Measurements from ENCODE around the gene PKLR.

PKLR gene

DNA sequence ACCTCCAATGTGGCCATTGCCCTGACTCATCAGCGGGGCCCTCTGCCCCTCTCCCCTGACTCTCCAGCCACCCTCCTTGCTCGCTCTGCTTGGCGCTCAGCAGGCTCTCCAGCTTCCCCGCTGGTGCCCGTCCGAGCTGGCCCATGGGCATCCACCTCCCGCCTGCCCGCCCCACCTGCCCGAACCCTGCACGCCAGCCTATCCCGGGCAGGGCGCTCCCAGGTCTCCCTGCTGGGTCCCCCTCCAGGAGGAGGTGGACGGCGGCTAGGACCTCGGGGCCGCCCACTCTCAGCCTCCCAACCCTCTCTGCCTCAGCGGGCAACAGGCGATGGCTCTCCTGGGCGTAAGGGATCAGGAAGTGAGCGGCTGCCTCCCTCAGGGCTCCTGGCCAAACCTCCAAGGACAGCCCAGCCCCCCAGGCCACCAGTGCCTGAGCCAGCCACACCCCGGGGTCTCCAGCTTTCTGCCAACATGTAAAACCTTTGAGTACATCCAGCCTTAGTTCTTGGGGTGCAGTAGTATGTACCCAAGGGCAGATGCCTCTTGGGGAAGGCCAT lies 13.2 kb downstream of the PKLR start:
- Histone ChIP-seq H3K27ac (no peak overlapping the region), H3K27me3 (no peaks in the 10 kb centered on the region), H3K4me2 (no peak overlapping the region), H3K9me3 (no peaks in the 10 kb centered on the region), H3K4me1 (no peaks in the 10 kb centered on the region), H4K20me1 (no peaks in the 10 kb centered on the region), H3K4me3 (no peak overlapping the region), H3K36me3 (peaks cover 4% of the 10 kb centered on the region; the same call in 1 of the 2 replicates), H3K9ac (no peak overlapping the region)
- no peak for TF ChIP-seq Cebpa-rat (IDR thresholded peaks at IDR 0.05)

DNA sequence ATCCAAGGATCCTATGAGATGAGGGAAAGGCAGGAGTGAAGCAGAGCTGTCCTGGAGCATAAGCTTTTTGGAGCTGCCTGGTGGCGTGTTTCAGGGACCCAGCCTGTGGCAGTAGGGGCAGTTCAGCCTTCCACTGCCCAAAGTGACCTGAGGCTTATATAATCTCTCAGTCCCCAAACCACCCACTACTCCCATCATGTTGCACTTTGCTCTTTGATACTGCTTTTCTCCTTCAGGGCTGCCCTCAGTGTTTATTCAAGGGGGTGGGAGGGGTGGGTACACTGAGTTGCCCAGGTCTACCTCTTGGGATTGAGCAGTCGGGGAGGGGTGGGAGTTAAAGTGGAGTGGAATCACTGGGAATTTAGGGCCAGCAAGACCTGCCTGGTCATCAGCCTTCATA lies 14.7 kb downstream of the PKLR start:
- Histone ChIP-seq H4K20me1 (no peaks in the 10 kb centered on the region), H3K27ac (no peak overlapping the region), H3K36me3 (peaks cover 4% of the 10 kb centered on the region; the same call in 1 of the 2 replicates), H3K4me2 (no peak overlapping the region), H3K9me3 (no peaks in the 10 kb centered on the region), H3K4me1 (no peaks in the 10 kb centered on the region), H3K9ac (no peak overlapping the region), H3K27me3 (no peaks in the 10 kb centered on the region), H3K4me3 (no peak overlapping the region)
- no peak for TF ChIP-seq Cebpa-rat (IDR thresholded peaks at IDR 0.05)

DNA sequence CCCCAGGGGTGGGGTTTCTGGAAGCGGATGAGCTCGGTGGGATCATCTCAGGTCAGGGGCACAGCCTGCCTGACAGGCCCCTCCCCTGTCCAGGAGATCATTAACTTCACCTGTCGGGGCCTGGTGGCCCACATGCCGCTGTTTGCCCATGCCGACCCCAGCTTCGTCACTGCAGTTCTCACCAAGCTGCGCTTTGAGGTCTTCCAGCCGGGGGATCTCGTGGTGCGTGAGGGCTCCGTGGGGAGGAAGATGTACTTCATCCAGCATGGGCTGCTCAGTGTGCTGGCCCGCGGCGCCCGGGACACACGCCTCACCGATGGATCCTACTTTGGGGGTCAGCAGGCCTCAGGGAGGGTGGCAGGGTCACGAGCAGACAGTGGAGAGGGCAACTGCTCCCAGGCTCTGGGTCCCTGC lies 15.6 kb downstream of the PKLR start:
- no peaks in the 10 kb centered on the region for H4K20me1 ChIP-seq
- H3K4me2 ChIP-seq = no peak overlapping the region
- H3K9ac ChIP-seq = no peak overlapping the region
- H3K4me3 ChIP-seq = no peak overlapping the region
- H3K4me1 ChIP-seq = no peaks in the 10 kb centered on the region
- H3K9me3 ChIP-seq = no peaks in the 10 kb centered on the region
- no peak overlapping the region for H3K27ac ChIP-seq
- H3K36me3 ChIP-seq = peaks cover 4% of the 10 kb centered on the region; the same call in 1 of the 2 replicates
- no peaks in the 10 kb centered on the region for H3K27me3 ChIP-seq
- TF ChIP-seq Cebpa-rat (IDR thresholded peaks at IDR 0.05) = no peak

DNA sequence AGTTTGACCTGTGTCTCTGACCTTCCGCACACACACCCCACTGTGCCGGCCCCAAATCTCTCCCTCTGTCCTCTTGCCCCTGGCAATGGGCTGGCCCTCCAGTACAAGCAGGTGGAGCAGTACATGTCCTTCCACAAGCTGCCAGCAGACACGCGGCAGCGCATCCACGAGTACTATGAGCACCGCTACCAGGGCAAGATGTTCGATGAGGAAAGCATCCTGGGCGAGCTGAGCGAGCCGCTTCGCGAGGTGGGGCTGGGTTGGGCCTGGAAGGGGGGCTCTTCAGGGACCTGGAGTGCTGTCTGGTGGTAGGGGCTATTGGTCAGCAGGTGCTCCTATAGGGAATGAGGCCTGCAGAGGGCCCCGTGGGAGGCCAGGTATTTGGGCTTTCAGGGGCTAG lies 16.2 kb downstream of the PKLR start:
- no peaks in the 10 kb centered on the region for H3K27me3 ChIP-seq
- peaks cover 4% of the 10 kb centered on the region; the same call in 1 of the 2 replicates for H3K36me3 ChIP-seq
- no peak overlapping the region for H3K4me3 ChIP-seq
- no peak overlapping the region for H3K9ac ChIP-seq
- no peaks in the 10 kb centered on the region for H3K9me3 ChIP-seq
- H3K4me2 ChIP-seq = no peak overlapping the region
- H3K27ac ChIP-seq = no peak overlapping the region
- no peak for TF ChIP-seq Cebpa-rat (IDR thresholded peaks at IDR 0.05)
- H3K4me1 ChIP-seq = no peaks in the 10 kb centered on the region
- no peaks in the 10 kb centered on the region for H4K20me1 ChIP-seq

DNA sequence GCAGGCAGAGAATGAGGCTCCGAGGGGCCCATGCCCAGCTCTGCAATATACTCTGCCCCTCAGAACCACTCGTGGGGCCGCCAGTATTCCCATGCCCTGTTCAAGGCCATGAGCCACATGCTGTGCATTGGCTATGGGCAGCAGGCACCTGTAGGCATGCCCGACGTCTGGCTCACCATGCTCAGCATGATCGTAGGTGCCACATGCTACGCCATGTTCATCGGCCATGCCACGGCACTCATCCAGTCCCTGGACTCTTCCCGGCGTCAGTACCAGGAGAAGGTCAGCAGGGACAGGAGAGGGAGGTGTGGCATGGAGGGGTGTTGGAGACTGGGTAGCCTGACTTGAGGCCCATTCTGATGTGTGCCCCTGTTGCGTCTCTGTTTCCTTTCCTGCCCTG lies 16.8 kb downstream of the PKLR start:
- Histone ChIP-seq H3K4me1 (no peaks in the 10 kb centered on the region), H3K4me3 (no peak overlapping the region), H3K27me3 (no peaks in the 10 kb centered on the region), H3K9me3 (no peaks in the 10 kb centered on the region), H4K20me1 (peaks cover 1% of the 10 kb centered on the region; the same call in 1 of the 2 replicates), H3K36me3 (peaks cover 4% of the 10 kb centered on the region; the same call in 1 of the 2 replicates), H3K27ac (no peak overlapping the region), H3K9ac (no peak overlapping the region), H3K4me2 (no peak overlapping the region)
- TF ChIP-seq Cebpa-rat (IDR thresholded peaks at IDR 0.05) = no peak

DNA sequence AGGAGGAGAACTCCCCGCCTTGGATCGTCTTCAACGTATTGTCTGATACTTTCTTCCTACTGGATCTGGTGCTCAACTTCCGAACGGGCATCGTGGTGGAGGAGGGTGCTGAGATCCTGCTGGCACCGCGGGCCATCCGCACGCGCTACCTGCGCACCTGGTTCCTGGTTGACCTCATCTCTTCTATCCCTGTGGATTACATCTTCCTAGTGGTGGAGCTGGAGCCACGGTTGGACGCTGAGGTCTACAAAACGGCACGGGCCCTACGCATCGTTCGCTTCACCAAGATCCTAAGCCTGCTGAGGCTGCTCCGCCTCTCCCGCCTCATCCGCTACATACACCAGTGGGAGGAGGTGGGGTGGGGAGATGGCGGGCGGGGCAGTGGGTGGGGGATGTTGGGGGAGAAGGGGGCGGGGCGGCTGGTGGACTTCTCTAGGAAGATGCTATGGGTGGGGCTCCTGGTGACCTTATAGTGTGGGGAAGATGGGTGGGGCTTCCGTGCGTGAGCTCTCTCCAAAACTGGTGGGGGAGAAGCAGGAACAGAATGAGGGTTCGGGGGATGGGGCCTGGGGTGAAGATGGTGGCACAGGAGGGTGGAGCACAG lies 18.6 kb downstream of the PKLR start:
- Histone ChIP-seq H3K4me1 (peaks cover 12% of the 10 kb centered on the region), H3K9me3 (no peaks in the 10 kb centered on the region), H3K27me3 (no peaks in the 10 kb centered on the region), H3K36me3 (peaks cover 4% of the 10 kb centered on the region; the same call in 1 of the 2 replicates), H4K20me1 (peaks cover 13% of the 10 kb centered on the region), H3K9ac (no peak overlapping the region), H3K4me2 (no peak overlapping the region), H3K4me3 (no peak overlapping the region), H3K27ac (no peak overlapping the region)
- TF ChIP-seq Cebpa-rat (IDR thresholded peaks at IDR 0.05) = no peak

DNA sequence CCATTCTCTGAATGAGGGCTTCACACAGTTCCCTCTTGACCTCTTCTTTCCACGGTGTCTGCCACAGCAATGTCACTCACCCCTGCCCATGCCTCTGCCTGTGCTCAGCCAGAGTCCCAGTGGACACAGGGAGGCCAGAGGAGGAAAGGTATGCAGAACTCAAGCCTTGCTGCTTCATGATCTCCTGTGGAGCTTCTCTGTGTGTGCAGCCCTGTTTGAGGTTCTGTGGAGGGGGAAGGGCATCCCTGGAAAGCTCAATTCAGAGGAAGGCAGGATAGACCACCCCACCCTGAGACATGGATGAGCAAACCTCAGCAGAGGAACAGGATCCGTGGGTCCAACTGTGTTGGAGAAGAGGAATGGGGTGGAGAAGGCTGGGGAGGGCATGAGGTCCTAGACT lies 22.0 kb downstream of the PKLR start:
- Histone ChIP-seq H3K27me3 (no peaks in the 10 kb centered on the region), H3K36me3 (peaks cover 4% of the 10 kb centered on the region; the same call in 1 of the 2 replicates), H3K4me3 (no peak overlapping the region), H3K4me1 (peaks cover 24% of the 10 kb centered on the region), H3K9ac (no peak overlapping the region), H4K20me1 (peaks cover 13% of the 10 kb centered on the region), H3K27ac (no peak overlapping the region), H3K9me3 (no peaks in the 10 kb centered on the region), H3K4me2 (no peak overlapping the region)
- TF ChIP-seq Cebpa-rat (IDR thresholded peaks at IDR 0.05) = no peak

DNA sequence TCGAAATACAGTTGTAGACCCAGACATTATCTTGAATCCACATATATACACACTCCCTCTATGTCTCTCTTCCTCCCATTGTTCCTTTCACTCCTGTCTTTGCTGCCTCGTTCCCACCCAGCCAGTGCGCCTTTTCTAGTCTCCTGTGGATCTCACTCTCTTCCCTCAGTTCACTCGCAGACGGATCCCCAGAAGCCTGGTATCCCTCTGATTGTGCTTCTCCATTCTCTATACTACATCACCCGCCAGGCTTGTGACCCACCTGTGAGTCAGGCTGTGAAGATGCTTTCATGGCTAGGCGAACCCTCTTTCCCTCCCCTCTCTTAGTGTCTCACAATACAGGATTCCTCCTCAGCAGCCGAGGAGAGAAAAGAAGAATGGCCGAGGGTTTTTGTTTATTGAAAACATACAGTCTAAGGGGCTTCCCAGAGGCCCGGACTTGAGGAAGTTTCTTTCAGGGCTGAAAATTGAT lies 22.5 kb downstream of the PKLR start:
- H3K4me3 ChIP-seq = no peak overlapping the region

DNA sequence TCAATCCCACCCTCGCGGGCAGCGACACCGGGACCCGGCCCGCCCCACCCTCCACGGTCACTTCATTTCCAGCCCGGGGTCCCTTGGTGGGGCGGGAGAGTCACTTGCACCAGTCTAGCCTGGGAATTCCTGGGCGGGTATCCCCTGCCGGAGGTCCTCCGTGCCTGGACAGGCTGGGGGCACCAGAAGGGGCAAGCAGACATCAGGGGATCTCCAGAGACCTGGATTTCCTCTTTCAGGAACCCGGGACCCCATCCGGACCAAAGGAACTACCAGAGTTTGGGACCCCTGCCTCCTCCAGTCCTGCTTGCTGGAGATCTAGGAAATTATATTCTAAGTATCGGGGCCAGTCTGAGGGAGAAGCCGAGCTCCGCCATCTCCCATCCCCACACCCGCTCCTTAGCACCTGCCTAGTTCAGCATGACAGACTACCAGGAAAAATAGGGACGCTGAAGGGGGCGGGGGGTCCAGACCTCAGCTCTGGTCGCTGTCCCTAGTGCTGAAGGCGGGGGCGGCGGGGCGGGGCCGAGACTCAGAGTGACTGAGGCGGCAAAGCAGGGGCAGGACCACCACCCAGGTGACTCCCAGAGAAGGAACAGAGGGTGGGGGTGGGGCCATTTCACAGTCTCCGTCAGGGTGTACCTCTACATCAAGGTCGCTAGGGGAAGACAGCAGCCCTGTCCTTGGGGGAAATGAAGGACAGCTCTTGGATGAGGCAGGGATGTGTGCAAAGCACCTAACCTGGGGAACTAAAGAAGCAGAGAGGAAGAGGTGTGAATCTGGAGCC lies 23.1 kb downstream of the PKLR start:
- H3K27ac ChIP-seq = no peak overlapping the region

More for the DNA sequence above, 22.5 kb downstream of the PKLR start:
- Histone ChIP-seq H3K27me3 (no peaks in the 10 kb centered on the region), H4K20me1 (peaks cover 13% of the 10 kb centered on the region), H3K9me3 (no peaks in the 10 kb centered on the region), H3K9ac (no peak overlapping the region), H3K27ac (no peak overlapping the region), H3K36me3 (0 out of 2 replicates have a peak, but pooled peaks cover 2% of the 10 kb centered on the region), H3K4me1 (peaks cover 29% of the 10 kb centered on the region), H3K4me2 (peak overlapping the region; percentile 100)
- TF ChIP-seq Cebpa-rat (IDR thresholded peaks at IDR 0.05) = no peak

More for the DNA sequence above, 23.1 kb downstream of the PKLR start:
- Histone ChIP-seq H3K36me3 (no peaks in the 10 kb centered on the region), H3K4me3 (peak overlapping the region; percentile 79), H3K4me2 (peak overlapping the region; percentile 100), H3K9me3 (no peaks in the 10 kb centered on the region), H3K9ac (peak overlapping the region; percentile 73; the same call in 1 of the 2 replicates), H3K4me1 (peaks cover 30% of the 10 kb centered on the region), H3K27me3 (no peaks in the 10 kb centered on the region), H4K20me1 (peaks cover 13% of the 10 kb centered on the region)
- TF ChIP-seq Cebpa-rat (IDR thresholded peaks at IDR 0.05) = no peak
